Measurements from ENCODE around the gene NPEPL1. TPM values are rescaled to one million over a fixed set of nuclear protein-coding genes. Genes with fewer than 3 reads are reported as not detected.

The NPEPL1 gene
- total RNA-seq, 2 experiments from 2014 or later: 14.3 to 14.5 TPM

DNA sequence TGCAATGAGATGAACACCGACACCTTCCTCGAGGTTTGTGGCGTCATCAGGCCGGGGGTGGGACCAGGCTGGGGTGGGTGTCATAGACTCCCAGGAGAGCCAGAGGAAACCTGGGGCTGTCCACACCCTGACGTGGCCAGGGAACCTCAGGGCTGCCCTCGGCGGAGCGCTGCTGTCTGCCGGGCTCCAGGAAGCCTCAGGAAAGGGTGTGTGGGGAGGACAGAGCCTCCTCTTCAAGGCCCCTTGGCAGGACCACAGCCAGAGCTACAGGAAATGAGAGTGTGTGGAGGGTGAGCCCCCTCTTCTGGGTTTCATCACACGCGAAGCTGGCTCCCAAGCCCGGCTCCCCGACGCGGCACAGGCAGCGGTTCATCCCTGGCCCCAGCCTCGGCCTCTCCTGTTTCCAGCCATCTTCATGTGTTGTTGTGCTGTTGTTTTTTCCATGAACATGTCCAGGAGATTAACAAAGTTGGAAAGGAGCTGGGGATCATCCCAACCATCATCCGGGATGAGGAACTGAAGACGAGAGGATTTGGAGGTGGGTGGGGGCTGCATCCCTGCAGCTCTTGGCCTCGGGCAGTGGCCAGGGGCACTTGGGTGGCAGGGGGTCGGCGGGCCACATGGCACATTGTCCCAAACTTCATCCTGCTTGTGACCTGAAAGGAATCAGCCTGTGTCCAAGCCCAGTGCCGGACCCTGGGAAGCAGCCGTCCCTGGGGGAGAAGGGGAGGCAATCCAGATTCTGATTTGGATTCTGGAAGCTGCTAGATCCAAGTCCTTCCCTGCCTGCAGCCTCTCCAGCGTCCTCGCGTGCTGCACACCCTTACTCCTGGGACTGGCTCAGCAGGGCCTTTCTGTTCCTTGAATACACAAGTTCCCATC lies 6.4 kb downstream of the NPEPL1 start:
- H3K36me3 Mint-ChIP-seq (ENCODE audit: low read depth): peaks cover 16% of the 10 kb centered on the region
- H3K27ac Mint-ChIP-seq: no peak overlapping the region
- intact Hi-C loops (cut with micrococcal nuclease): no loop called here
- H3K4me3 Mint-ChIP-seq: no peak overlapping the region
- no peaks in the 10 kb centered on the region for H3K27me3 Mint-ChIP-seq (ENCODE audit: low read depth)
- DNase-seq: peak; percentile 0
- CTCF ChIA-PET: no interaction called here
- H3K9me3 Mint-ChIP-seq: no peaks in the 10 kb centered on the region
- peaks cover 5% of the 10 kb centered on the region for H3K4me1 Mint-ChIP-seq (ENCODE audit: low read depth)

DNA sequence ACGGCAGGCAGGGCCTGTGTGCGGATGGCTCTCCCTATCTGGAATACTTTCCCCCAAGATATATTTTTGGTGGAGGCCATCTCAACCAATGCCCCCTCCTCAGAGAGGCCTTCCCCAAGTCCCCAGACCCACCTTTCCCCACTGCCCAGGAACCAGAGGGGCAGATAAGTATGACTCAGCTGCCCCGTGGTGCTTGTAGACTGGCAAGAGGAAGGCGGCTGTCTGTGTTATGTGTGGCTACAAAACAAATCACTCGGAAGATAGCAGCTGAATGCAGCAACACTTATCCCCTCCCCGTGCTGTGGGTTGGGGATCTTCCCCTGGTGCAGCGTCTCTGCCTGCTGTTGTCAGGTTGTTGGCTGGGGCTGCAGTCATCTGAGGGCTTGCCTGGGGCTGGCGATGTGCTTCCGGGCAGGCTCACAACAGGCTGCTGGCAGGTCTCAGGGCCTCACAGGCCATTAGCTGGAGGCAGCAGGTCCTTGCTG lies 7.1 kb downstream of the NPEPL1 start:
- Mint-ChIP-seq H3K36me3 (ENCODE audit: low read depth) (peaks cover 18% of the 10 kb centered on the region), H3K27ac (no peak overlapping the region), H3K9me3 (no peaks in the 10 kb centered on the region), H3K4me3 (no peak overlapping the region), H3K27me3 (ENCODE audit: low read depth) (no peaks in the 10 kb centered on the region), H3K4me1 (ENCODE audit: low read depth) (no peaks in the 10 kb centered on the region)
- CTCF ChIA-PET: no interaction called here
- intact Hi-C loops (cut with micrococcal nuclease): no loop called here
- DNase-seq: peak; percentile 0

DNA sequence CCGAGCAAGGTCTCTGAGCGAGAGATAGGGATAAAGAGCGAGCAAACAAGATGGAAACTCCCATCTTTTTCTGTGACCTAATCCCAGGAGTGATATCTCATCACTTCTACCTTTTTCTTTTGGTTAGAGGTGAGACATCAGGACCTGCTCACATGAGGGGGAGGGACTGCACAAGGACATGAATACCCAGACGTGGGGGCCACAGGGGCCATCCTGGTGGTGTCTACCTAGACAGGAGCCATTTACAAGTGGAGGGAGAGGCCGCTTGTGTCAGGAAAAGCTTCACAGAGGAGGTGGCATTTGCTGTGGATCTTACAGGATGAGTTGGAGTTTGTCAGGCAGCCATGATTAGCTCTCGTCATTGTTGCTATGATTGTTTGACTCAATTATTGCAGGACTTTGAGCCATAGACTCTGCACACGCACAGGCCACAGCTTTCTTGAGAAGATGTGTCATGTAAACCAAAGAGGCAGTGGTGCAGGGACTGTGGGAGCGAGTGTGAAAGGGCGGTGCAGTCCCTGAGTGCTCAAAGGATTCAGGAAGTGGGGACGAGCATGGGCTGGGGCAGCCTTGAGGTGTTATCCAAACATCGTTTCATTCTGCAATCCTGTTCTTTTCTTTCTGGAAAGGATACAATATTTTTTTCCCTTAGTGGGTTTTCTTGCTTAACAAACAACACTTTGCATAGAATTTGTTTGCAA lies 7.7 kb downstream of the NPEPL1 start:
- Mint-ChIP-seq H3K4me1 (ENCODE audit: low read depth) (no peaks in the 10 kb centered on the region), H3K9me3 (no peaks in the 10 kb centered on the region), H3K27me3 (ENCODE audit: low read depth) (no peaks in the 10 kb centered on the region), H3K27ac (no peak overlapping the region), H3K36me3 (ENCODE audit: low read depth) (peaks cover 18% of the 10 kb centered on the region), H3K4me3 (no peak overlapping the region)
- CTCF ChIA-PET: no interaction called here
- DNase-seq: peak; percentile 3
- intact Hi-C loops (cut with micrococcal nuclease): no loop called here

DNA sequence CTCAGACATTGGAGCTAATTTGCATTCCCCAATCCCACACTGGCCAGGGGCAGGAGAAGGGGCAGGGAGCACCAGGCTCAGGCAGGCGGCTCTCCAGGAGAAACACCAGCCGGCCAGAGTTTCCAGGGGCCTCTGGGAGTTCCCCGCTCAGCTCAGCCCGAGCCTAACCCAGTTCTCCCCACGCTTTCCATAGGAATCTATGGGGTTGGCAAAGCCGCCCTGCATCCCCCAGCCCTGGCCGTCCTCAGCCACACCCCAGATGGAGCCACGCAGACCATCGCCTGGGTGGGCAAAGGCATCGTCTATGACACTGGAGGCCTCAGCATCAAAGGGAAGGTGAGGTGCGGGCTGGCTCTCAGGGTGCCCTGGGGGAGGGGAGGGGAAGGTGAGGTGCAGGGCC lies 8.2 kb downstream of the NPEPL1 start:
- H3K9me3 Mint-ChIP-seq: no peaks in the 10 kb centered on the region
- no peak overlapping the region for H3K27ac Mint-ChIP-seq
- no peak overlapping the region for H3K4me3 Mint-ChIP-seq
- intact Hi-C loops (cut with micrococcal nuclease): no loop called here
- H3K36me3 Mint-ChIP-seq (ENCODE audit: low read depth): peaks cover 18% of the 10 kb centered on the region
- peak; percentile 1 for DNase-seq
- H3K4me1 Mint-ChIP-seq (ENCODE audit: low read depth): no peaks in the 10 kb centered on the region
- H3K27me3 Mint-ChIP-seq (ENCODE audit: low read depth): no peaks in the 10 kb centered on the region
- CTCF ChIA-PET: no interaction called here

DNA sequence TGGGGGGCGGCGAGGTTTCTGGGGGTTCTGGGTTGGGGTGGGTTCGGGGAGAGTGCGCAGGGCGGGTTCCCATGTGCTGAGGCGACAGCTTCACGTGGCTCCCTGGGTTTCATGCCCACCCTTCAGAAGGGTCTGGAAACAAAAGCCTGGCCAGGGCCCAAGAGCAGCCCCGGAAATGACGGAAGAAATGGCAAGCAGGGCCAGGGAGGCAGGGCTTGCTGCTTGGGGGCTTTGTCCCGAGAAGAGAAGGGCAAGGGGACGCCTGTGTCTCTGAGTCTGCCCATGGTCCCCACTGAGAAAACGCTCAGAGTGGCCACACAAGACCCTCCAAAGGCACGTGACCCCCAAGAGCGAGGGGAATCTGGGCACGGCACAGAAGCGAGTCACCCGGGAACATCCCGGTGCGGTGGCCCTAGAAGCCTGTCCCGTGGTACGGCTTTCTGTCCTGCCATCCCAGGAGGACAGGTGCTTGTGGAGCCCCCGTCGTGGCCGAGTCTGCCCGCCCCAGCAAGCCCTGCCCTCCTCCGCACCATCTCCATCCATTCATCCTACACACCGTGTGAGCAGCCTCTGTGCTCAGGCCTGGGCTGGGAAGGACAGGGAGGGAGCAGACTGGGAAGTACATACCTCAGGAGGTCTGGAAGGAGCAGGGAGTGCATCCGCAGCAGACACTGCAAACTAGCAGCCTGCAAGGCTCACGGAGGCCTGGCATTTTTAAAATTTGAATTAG lies 9.0 kb downstream of the NPEPL1 start:
- DNase-seq: no peak
- Mint-ChIP-seq H3K36me3 (ENCODE audit: low read depth) (peaks cover 18% of the 10 kb centered on the region), H3K27me3 (ENCODE audit: low read depth) (no peaks in the 10 kb centered on the region), H3K27ac (no peak overlapping the region), H3K9me3 (no peaks in the 10 kb centered on the region), H3K4me3 (no peak overlapping the region), H3K4me1 (ENCODE audit: low read depth) (no peaks in the 10 kb centered on the region)
- CTCF ChIA-PET: interaction anchor here (0.7 kb wide), 1 partner anchor 347 kb away, joined by 6 read pairs; no protein-coding TSS in a partner anchor
- intact Hi-C loops (cut with micrococcal nuclease): no loop called here

DNA sequence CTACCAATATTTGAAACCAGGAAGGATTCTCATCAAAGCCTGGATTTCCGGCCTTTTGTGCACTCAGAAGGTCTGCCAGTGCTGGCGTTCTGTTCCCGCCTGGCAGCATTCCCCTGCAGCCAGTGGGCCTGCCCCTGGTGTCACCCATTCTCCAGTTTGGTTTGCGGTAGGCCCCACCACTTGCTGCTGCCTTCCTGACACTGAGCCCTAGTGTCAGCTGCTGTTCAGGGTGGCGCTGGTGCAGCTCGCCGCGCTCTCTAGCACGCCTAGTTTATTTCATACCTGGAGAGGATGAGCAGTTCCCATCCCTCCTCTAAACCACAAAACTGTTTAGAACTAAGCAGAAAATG lies 9.5 kb downstream of the NPEPL1 start:
- intact Hi-C loops (cut with micrococcal nuclease): no loop called here
- Mint-ChIP-seq H3K4me1 (ENCODE audit: low read depth) (no peaks in the 10 kb centered on the region), H3K36me3 (ENCODE audit: low read depth) (peaks cover 14% of the 10 kb centered on the region), H3K27me3 (ENCODE audit: low read depth) (no peaks in the 10 kb centered on the region), H3K9me3 (no peaks in the 10 kb centered on the region), H3K27ac (no peak overlapping the region), H3K4me3 (no peak overlapping the region)
- CTCF ChIA-PET: interaction anchor here (0.7 kb wide), 1 partner anchor 348 kb away, joined by 6 read pairs; no protein-coding TSS in a partner anchor
- DNase-seq: no peak

DNA sequence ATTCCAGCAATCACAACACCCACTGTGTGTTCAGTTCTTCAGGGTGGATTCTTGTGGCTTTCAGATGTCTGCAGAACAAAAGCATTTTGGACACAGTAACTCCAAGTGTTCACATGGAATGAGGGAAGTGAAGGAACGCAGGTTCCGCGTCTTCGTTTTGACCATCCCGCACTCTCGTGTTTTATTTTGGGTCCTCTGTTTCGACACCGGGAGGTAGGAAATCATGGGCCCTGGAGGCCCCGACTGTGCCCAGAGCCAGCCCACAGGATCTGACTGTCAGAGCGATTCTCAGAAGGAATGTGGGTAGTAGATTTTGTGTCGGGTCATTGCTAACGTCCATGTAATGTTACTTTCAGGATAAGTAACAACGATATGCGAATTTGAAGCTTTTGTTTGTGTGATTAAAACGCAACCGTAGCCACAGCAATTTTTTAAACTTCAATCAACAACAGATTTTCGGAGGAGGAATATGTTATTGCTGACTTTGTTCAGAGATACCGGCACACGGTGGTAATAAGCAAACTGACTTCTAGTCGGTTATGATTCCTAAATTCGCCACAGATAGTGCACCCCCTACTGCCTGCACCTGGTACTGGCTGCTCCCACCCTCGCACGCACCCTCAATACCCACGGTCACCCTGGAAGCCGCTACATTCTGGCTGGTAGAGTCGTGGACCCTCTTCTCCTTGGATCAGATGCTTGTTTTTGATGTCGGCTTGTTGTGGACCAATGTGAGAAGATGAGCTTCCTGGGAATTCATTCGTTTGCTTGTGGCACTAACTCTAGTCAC lies 10.5 kb downstream of the NPEPL1 start:
- Mint-ChIP-seq H3K27ac (no peak overlapping the region), H3K4me3 (no peak overlapping the region), H3K4me1 (ENCODE audit: low read depth) (no peaks in the 10 kb centered on the region), H3K27me3 (ENCODE audit: low read depth) (no peaks in the 10 kb centered on the region), H3K9me3 (no peaks in the 10 kb centered on the region), H3K36me3 (ENCODE audit: low read depth) (peaks cover 14% of the 10 kb centered on the region)
- CTCF ChIA-PET: interaction anchor here (0.7 to 0.9 kb wide), 2 partner anchors 9 to 102 kb away, joined by 3 read pairs; no protein-coding TSS in a partner anchor
- DNase-seq: peak; percentile 46
- intact Hi-C loops (cut with micrococcal nuclease): no loop called here

DNA sequence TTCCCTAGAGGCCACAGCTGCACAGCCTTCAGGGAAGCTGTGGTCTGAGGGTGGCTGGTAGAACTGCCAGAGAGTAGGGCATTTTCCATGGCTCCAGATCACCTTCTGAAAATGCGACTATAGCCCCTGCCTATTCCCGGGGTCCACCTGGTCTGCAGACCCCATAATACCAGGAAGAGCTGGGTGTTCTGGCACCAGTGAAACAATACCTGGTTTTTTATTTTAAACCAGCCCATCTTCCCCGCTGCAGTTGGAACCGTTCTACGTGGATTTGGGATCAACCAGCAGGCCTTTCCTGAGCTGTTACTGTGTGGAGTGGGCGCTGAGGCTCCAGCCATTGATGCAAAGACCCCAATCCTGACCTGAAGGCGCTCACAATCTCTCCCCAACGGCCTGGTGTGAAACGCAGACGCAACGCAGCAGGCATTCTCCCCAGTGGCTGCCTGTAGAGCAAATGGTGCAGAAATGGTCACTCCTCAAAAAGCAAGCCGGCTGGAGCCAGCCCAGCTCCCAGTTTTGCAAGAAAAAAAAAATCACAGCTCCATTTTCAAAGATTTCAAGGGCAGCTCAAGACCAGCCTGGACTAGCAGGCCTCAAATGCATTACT lies 11.3 kb downstream of the NPEPL1 start:
- CTCF ChIA-PET: interaction anchor here (0.9 to 2.0 kb wide), 2 partner anchors 8 to 9 kb away, joined by 3 to 12 read pairs; no protein-coding TSS in a partner anchor
- Mint-ChIP-seq H3K9me3 (no peaks in the 10 kb centered on the region), H3K36me3 (ENCODE audit: low read depth) (peaks cover 14% of the 10 kb centered on the region), H3K4me1 (ENCODE audit: low read depth) (no peaks in the 10 kb centered on the region), H3K27me3 (ENCODE audit: low read depth) (no peaks in the 10 kb centered on the region), H3K27ac (no peak overlapping the region), H3K4me3 (no peak overlapping the region)
- DNase-seq: no peak
- intact Hi-C loops (cut with micrococcal nuclease): no loop called here

DNA sequence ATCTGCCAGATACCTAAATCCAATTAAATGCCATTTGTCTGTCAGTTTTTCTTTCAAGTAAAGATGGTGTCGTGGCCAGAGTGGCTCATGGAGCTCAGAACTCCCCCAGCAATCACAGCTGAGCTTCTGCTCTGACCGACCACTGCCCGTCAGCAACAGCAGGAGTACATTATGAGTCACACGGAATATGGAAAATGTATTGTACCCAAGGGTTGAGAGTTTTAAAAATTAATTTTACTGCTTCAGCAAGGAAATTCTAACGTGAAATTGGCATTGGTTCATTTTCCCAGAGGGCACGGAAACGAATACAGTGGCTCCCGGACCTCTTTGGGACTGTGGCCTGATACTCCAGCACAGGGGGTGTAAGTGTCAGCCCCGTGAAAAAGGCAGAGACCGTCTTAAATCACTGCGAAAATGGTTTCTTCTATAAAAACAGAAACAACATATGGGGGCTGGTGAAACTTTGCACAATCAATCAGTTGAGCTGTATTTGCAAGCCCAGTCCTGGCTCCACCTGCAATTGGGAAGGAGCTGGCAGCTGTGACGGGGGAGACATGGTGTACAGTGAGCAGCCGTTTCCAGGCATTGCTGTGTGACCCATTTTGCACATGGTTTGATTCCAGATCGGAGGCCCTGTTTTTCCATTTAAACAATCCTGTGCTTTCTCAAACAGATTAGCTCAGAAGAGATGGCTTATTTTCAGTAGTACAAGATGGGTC lies 12.8 kb downstream of the NPEPL1 start:
- intact Hi-C loops (cut with micrococcal nuclease): no loop called here
- no peak overlapping the region for H3K27ac Mint-ChIP-seq
- H3K4me1 Mint-ChIP-seq (ENCODE audit: low read depth): no peaks in the 10 kb centered on the region
- CTCF ChIA-PET: interaction anchor here (2.0 kb wide), 1 partner anchor 11 kb away, joined by 12 read pairs; no protein-coding TSS in a partner anchor
- no peak overlapping the region for H3K4me3 Mint-ChIP-seq
- H3K9me3 Mint-ChIP-seq: no peaks in the 10 kb centered on the region
- H3K27me3 Mint-ChIP-seq (ENCODE audit: low read depth): no peaks in the 10 kb centered on the region
- no peak for DNase-seq
- H3K36me3 Mint-ChIP-seq (ENCODE audit: low read depth): peaks cover 14% of the 10 kb centered on the region

DNA sequence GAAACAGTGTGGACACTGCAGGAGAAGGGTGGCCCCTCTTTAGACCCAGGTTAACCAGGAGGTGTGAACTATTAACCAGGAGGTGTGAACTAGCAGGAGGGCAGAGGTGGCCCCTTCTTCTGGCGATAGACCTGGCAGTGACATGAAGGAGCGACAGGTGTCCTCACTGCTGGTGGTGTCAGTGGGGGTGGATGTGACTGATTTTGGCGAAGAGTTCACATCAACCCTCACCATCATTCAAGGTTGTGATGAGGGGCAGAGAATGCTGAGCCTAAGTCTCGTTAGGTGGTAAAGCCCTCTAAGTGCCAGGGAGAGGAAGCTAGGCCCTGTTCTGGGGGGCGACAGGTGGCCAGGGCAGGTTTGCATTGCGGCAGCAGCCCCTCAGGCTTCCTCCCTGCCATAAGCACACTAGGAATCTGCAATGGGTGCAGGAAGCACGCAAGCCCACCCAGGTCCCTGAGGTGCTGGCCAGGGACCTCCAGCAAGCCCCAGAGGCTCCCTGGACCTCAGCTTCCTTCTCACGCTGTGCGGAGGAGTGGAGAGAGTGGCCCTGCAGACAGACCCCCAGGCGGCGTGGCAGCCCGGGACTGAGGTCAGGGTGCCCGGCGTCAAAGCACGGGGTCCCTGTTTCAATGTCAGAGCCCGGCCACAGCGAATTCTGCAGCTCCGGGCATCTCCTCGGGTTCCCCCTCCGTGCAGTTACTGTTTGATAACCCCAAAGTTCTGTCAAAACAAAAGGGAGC lies 13.7 kb downstream of the NPEPL1 start:
- DNase-seq: no peak
- Mint-ChIP-seq H3K27ac (no peak overlapping the region), H3K4me3 (no peak overlapping the region), H3K36me3 (ENCODE audit: low read depth) (peaks cover 13% of the 10 kb centered on the region), H3K9me3 (no peaks in the 10 kb centered on the region), H3K4me1 (ENCODE audit: low read depth) (no peaks in the 10 kb centered on the region), H3K27me3 (ENCODE audit: low read depth) (no peaks in the 10 kb centered on the region)
- CTCF ChIA-PET: interaction anchor here (2.0 kb wide), 1 partner anchor 12 kb away, joined by 12 read pairs; no protein-coding TSS in a partner anchor
- intact Hi-C loops (cut with micrococcal nuclease): no loop called here

Data from activated naive CD4-positive, alpha-beta T cell treated with anti-CD3 and anti-CD28 coated beads for 36 hours (primary cell).